Kidney epithelial cell (primary cell): ENCODE data around the gene ARAP2. TPM values are rescaled to one million over a fixed set of nuclear protein-coding genes. Genes with fewer than 3 reads are reported as not detected.

Experiments used
- DNase-seq: peaks from one replicate; pipeline ENCODE4 v3.0.0-alpha.2; 2010; ENCODE audit warnings: low read depth
- H3K27me3 ChIP-seq: 2 replicates; pipeline ENCODE4 v1.6.0; 2011; ENCODE audit warnings: low read length; ENCODE audit not compliant: control insufficient read depth, insufficient read depth
- H3K36me3 ChIP-seq: 2 replicates; pipeline ENCODE4 v1.5.1; 2011; ENCODE audit warnings: low read length; ENCODE audit not compliant: control insufficient read depth, insufficient read depth
- H3K4me3 ChIP-seq: 2 replicates; pipeline ENCODE4 v1.5.1; 2011; ENCODE audit warnings: low read depth, mild to moderate bottlenecking, control low read depth, low read length
- CTCF ChIP-seq: IDR thresholded peaks from 2 replicates; pipeline ENCODE4 v1.5.1; 2011; ENCODE audit warnings: mild to moderate bottlenecking, moderate library complexity, low read length, control low read depth, inconsistent platforms; ENCODE audit not compliant: insufficient read depth, poor library complexity, severe bottlenecking
- total RNA-seq: library from RNA; depleted of rRNA; stranded (reverse); fragments of >200 nt; gene quantifications from 2 replicates; pipeline ENCODE4 v1.2.3, GENCODE V29; 2015

The ARAP2 gene
- total RNA-seq, 1 donor from 2014 or later = 14.4 TPM

DNA sequence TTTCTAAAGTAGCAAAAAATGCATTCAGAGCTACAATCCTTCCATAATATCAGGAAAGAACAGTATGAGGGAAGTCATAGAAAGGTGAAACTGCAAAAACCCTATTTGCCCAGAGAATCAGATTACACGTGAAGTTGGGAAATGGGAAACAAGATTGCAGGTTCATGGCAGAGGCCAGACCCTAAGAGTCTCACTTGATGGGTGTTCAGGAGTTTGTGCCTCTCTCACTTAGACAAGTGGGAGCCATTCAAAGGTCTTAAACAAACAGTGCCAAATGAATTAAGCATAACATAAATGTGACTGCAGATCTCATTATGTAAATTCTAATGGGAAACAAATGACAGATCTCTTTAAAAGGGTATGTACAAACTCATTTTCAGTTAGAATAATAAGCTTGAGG, 91.6 kb downstream of the ARAP2 start:
- TF ChIP-seq CTCF = no peak
- H3K36me3 ChIP-seq = no peaks in the 10 kb centered on the region
- H3K27me3 ChIP-seq = no peaks in the 10 kb centered on the region
- DNase-seq = no peak
- no peak overlapping the region for H3K4me3 ChIP-seq

DNA sequence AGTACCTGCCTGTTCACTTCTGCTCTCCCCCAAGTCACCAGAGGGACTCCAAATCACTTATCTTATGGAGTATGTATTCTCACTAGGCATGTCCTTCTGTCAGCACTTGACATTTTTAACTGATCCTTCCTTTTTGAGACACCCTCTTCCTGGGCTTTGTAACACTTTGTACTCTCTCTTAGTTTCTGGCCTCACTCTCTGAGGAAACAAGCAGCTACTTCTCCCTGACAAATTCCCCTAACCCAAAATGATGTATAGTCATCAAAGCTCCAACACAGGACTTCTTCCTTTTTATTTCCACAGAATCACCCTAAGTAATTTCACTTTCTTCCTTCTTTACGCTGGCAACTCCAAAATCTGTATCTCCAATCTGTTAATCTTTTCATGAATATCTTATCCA, 101.8 kb downstream of the ARAP2 start:
- Histone ChIP-seq H3K27me3 (no peaks in the 10 kb centered on the region), H3K4me3 (no peak overlapping the region), H3K36me3 (no peaks in the 10 kb centered on the region)
- TF ChIP-seq CTCF = no peak
- no peak for DNase-seq

DNA sequence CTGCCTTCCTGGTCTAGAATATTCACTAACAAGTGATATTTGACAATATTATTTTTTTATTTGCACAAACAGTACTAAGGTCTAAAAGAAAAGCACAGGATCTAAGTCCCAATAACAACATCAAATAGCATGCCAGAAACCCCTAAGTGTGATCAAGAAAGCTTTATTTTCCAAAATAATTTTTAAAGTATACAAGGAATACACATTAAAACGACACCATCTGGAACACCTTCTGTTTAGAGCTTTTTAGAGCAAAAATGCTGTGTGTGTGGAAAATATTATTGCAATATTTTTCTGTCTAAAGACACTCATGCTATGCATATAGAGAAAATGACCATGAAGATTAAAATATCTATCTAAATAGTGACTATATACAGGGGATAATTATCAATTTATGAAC, 103.1 kb downstream of the ARAP2 start:
- no peak for TF ChIP-seq CTCF
- no peak overlapping the region for H3K4me3 ChIP-seq
- H3K27me3 ChIP-seq = no peaks in the 10 kb centered on the region
- H3K36me3 ChIP-seq = no peaks in the 10 kb centered on the region
- DNase-seq = no peak

DNA sequence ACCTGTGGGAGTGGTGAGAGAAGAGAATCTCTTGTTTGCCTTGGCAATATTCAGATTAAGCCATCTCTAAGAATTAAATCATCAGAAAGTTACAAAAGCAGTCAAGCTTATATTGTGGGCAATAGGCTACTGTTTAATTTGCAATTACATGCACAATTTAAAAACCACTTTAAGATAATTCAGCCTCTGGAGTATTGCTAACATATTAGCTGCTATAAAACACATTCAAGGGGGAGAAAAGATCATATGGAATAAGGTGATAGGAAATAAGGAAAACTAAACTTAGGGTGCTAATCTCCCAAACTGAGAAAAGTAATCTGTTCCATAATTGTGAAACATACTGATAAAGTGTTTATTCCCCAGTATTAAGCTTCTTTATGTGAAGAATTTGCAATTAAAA, 103.9 kb downstream of the ARAP2 start:
- Histone ChIP-seq H3K4me3 (no peak overlapping the region), H3K36me3 (no peaks in the 10 kb centered on the region), H3K27me3 (no peaks in the 10 kb centered on the region)
- no peak for DNase-seq
- no peak for TF ChIP-seq CTCF

DNA sequence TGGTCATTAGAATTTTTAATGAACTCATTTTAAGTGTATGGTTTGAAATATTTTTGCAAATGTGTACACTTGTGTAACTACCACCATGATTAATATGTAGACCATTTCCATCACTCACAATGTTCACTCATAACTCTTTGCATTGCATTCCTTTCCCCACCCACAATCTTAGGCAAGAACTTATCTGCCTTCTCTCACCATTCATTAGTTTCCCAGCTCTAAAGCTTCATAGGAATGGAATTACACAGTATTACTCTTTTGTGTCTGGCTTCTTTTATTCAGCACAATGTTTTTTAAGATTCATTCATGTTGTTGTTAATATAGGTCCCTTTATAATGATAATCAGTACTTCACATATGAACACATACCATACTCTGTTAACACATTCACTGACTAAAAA, 106.1 kb downstream of the ARAP2 start:
- no peak for DNase-seq
- TF ChIP-seq CTCF = no peak

GRCh38 chr4:36137336-36137735, 107.0 kb downstream of the ARAP2 start:
- Histone ChIP-seq H3K36me3 (no peaks in the 10 kb centered on the region), H3K27me3 (no peaks in the 10 kb centered on the region), H3K4me3 (no peak overlapping the region)
- DNase-seq = no peak
- TF ChIP-seq CTCF = no peak

More for the DNA sequence above, 106.1 kb downstream of the ARAP2 start:
- Histone ChIP-seq H3K36me3 (no peaks in the 10 kb centered on the region), H3K27me3 (no peaks in the 10 kb centered on the region), H3K4me3 (no peak overlapping the region)
